DOHH2 (cell line): ENCODE data around the gene SLC22A16.

Source experiments
- CTCF ChIP-seq: fragments of 200-600 bp; sonication (generic); IDR thresholded peaks from one replicate; pipeline ENCODE4 v1.5.1; 2014; ENCODE audit warnings: antibody characterized with exemption, mild to moderate bottlenecking, low read depth, low read length; ENCODE audit not compliant: poor library complexity, severe bottlenecking
- EZH2phosphoT487 ChIP-seq: fragments of 200-600 bp; sonication (generic); IDR thresholded peaks from 2 replicates; pipeline ENCODE4 v1.6.1; 2017; ENCODE audit warnings: borderline replicate concordance, mild to moderate bottlenecking, antibody characterized with exemption, low read length, moderate library complexity, mixed read lengths

GRCh38 chr6:110390404-110390803 lies 86.0 kb downstream of the SLC22A16 start:
- no peak for TF ChIP-seq CTCF
- no peak for TF ChIP-seq EZH2phosphoT487
